Fibroblast of peridontal ligament (primary cell): ENCODE results near the gene SMYD3.
A peak's percentile ranks its signal among the peaks of the same experiment; 100 is the strongest.

Experiments used
- DNase-seq: peaks from one replicate; pipeline ENCODE4 v3.0.0-alpha.2; 2010; ENCODE audit errors: extremely low read depth

SMYD3 gene

DNA sequence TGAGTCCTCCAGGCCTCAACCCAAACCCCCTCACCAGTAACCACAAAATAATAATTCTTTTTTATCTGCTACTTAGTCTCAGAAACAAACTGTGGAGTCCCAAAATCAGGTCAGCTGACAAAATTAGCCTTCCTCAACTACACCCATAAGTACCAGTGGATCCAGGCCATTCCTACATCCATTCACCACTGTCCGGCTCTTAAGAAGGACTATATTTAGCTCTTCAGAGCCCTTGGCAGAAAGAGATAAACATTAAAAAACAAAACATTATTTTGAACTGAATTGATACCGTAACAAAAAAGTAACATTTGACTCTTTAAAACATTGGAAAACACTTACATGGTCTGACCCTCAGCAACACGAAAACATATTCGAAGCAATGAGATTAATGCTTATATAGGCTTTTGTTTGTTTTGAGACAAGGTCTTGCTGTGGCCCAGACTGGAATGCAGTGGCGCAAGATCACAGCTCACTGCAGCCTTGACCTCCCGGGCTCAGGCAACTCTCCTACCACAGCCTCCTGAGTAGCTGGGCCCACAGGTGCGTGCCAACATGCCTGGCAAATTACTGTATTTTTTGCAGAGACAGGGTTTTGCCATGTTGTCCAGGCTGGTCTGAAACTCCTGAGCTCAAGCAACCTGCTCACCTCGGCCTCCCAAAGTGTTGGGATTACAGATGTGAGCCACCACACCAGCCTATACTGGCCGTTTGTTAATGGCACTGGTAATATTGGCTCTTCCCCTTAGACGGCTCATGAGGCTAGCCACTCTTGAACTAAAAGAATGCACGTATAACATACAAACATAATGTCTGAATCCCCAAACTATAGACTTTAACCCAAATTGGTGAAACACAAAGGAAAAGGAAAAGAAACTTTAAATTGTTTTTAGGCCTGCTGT is 330.7 kb downstream of the SMYD3 start:
- DNase-seq = no peak

- no peak for DNase-seq
Measured at GRCh38 chr1:246170574-246171261, 336.4 kb downstream of the SMYD3 start.

DNA sequence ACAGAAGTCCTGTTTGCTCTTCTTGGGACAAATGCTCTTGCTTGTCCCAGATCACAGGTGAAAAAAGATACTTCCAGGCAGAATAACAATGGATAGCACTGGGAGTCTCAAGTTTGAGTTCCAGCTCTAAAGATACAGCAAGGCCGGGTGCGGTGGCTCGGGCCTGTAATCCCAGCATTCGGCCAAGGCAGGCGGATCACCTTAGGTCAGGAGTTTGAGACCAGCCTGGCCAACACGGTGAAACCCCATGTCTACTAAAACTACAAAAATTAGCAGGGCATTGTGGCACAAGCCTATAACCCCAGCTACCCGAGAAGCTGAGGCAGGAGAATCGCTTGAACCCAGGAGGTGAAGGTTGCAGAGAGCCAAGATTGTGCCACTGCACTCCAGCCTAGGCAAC is 337.6 kb downstream of the SMYD3 start:
- DNase-seq = no peak

- no peak for DNase-seq
Measured at GRCh38 chr1:246169019-246169418, 338.1 kb downstream of the SMYD3 start.

- DNase-seq = no peak
Measured at GRCh38 chr1:246166841-246167240, 340.2 kb downstream of the SMYD3 start.

- DNase-seq = no peak
Measured at GRCh38 chr1:246165826-246166709, 341.0 kb downstream of the SMYD3 start.

DNA sequence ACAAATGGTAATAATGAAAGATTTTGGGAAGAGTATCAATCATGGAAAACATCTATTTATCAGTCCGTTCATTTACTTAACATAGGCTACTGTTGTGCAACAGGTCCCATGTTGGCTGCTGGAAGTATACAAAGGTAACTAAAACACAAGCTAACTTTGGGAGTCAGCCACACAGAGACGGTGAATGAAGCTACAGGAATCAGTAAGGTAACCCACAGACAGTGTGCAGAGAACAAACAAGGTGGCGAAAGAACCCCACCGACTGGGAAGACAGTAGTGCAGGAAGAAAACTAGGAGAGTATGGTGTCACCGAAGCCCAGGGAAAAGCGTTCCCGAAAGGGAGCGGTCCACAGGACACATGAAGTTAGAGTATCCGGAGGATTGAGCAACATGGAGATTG is 342.3 kb downstream of the SMYD3 start:
- no peak for DNase-seq

GRCh38 chr1:246162560-246162959 is 344.5 kb downstream of the SMYD3 start:
- peak; percentile 22 for DNase-seq

DNA sequence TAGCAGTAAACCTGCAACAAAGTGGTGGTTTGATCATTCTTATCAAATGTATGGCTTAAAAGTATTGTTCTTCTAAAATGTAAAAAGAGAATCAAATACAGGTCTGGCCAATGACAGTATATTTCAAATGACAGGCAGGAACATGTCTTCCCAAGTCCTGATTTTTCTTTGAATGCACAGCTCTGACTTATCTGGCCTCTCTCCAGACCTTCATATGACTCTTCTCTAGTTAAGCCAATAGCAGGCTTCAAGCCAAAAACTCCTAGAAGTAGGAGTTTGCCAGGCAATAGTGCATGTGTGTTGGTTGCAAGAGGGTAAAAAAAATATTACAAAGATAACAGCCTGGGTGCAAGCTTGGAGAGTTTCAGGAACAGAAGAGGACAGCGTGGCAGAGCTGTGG is 345.5 kb downstream of the SMYD3 start:
- peak; percentile 90 for DNase-seq

DNA sequence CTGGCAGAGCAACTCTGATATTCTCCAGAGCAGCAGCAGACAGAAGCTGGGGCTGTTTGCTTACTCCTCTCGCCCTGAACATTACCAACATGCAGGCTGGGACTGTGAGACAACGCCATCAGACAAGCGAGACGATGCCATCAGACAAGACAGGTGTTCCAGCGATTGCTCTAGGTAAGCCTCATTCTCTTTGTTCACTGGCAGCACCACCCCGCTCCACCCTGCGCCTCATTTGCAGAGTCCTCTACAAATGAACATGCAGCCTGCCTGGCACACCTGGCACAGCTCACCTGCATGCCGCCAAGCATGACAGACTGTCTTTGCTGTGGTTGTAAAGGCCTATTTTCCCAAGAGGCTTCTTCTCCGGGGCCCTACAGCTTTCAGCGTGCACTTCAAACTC is 346.2 kb downstream of the SMYD3 start:
- no peak for DNase-seq

DNA sequence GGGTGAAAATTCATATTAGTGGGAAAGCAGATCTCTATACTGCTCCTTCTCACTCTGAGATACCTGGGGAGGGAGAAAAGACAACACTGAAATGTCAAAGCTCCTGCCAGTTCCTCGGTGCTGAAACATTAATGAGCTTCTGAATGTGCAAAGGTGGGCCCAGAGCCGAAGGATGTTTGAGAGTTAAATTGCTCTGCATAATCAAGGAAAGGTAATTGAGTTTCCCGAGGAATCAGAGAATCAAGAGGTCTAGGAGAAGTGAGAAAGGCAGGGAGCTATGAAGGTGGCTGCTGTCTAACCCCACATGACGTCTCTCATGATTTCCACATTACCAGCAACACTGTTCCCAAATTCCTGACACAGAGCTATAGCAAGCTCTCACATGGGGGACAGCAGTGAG is 346.7 kb downstream of the SMYD3 start:
- DNase-seq = no peak

DNA sequence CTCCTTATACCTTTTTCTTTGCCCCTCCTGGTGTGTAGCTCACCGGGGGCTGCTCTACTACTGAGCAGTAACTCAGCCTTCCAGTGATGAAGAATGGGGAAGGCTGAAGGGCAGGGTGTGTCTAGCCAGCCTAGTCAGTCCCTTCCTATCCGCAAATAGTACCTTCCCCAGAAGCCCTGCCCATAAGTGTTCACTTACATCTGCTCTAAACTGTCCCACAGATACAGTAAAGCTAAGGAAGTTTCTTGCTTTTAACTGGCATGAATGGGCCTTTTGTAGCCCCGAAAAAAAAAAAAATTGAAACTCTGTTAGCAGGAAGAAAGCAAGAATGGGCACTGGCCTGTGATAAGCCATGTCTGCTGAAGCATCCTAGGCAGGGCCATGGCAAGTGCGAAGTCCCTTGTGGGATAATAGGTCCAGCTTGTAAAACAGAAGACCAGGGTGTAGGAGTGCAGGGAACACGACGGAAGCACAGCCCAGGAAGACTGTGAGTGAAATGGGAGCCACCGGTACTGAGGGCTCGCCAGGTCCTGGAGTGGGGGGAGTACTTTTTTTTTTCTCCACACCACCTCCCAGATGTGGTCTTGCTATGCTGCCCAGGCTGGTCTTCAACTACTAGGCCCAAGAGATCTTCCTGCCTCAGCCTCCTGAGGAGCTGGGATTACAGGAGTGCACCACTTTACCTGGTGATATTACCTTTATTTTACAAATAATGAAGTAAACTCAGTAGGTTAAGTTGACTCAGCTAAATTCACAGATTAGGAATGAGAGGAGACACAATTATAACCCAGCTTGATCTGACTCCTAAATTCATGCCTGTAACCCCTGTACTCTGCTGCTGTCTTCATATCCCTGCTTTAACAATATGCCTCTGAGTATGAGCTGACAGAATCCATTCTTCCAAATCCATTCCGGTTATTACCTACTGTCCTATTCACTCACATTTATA is 347.5 kb downstream of the SMYD3 start:
- no peak for DNase-seq

DNA sequence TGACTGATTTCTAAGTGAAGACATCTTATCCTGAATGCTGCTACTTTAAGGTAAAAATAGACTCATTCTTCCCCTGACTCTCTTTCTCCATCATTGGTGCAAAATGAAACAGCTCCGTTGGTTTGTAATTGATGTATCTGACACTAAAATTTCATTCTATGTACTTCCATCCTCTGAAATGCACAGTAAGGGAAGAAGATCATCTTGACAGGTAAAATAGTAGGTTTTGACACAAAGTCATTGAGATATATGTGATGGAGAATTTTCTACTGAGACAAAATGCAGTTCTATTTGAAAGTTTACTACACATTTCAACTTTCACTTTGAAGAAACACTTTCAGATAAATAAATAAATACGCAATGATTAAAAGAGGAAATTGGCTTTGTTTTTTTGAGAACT is 348.9 kb downstream of the SMYD3 start:
- no peak for DNase-seq

- no peak for DNase-seq
Measured at GRCh38 chr1:246157516-246157915, 349.6 kb downstream of the SMYD3 start.

DNA sequence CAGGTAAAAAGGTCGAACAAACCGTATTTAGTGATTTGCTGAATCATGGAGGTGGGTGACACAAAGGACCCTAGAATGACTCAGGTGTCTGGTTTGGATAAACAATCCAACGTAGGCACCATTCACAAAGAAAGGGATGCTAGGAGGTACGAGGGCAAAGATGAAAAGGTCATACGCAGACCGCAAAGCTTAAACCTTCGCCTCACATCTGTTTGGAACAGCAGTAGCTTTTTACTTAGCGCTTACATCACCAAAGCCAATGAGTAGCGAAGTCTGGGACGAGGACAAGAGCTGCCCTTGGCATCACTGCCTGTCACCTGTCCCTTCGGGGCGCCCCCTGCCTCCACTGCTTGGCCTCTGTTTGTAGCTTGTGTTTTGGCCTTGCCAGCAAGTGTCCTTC is 350.2 kb downstream of the SMYD3 start:
- no peak for DNase-seq

- DNase-seq = peak; percentile 33
Measured at GRCh38 chr1:246155923-246156322, 351.2 kb downstream of the SMYD3 start.

- no peak for DNase-seq
Measured at GRCh38 chr1:246153796-246154212, 353.3 kb downstream of the SMYD3 start.

DNA sequence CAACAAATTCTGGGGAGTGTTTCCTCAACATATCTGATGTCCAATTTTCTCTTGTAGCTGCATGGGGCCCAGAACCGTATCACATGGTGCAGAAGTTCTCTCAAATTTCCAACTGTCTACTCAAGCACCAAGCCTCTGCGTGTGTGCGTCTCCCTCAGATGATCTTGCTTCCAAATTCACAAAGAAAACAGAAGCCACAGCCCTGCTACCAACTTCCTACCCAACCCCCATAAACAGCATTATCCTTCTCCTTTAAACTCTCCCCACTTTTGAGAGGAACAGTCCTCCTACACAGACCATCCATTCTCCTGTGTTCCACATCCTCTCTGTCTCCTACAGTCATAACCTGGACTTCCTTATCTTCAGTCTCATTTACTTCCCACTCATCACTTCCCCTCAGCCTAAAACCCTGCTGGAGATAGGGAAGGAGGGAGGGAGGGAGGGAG is 354.1 kb downstream of the SMYD3 start:
- DNase-seq = no peak

GRCh38 chr1:246151796-246152434 is 355.2 kb downstream of the SMYD3 start:
- DNase-seq = no peak

- DNase-seq = no peak
Measured at GRCh38 chr1:246149543-246149942, 357.5 kb downstream of the SMYD3 start.
